Lower lobe of right lung (tissue), 2 donors: ENCODE data around the gene HOXA7. TPM values are rescaled to one million over a fixed set of nuclear protein-coding genes. Genes with fewer than 3 reads are reported as not detected.

ENCODE experiments used
- ATAC-seq, 2 donors: fragments of 200-7000 bp; cut with Tn5 transposase; one replicate each; pipeline ENCODE4 v1.9.1; 2020 to 2022; ENCODE audit warnings: mild to moderate bottlenecking in 2 of 2, moderate library complexity in 2 of 2
- DNase-seq: peaks from one replicate; pipeline ENCODE4 v3.0.0-alpha.2; 2020
- H3K27ac ChIP-seq: fragments of 200-600 bp; one replicate; pipeline ENCODE4 v1.8.0; 2022
- H3K27me3 ChIP-seq: fragments of 200-600 bp; one replicate; pipeline ENCODE4 v1.8.0; 2022; ENCODE audit warnings: low read depth
- H3K36me3 ChIP-seq: fragments of 200-600 bp; one replicate; pipeline ENCODE4 v1.8.0; 2022; ENCODE audit warnings: mild to moderate bottlenecking
- H3K4me1 ChIP-seq: fragments of 200-600 bp; one replicate; pipeline ENCODE4 v1.8.0; 2022
- H3K4me3 ChIP-seq: fragments of 200-600 bp; one replicate; pipeline ENCODE4 v1.8.0; 2022; ENCODE audit warnings: mild to moderate bottlenecking
- H3K9me3 ChIP-seq: fragments of 200-600 bp; one replicate; pipeline ENCODE4 v1.8.0; 2022
- intact Hi-C: fragments of 100-400 bp; cut with DNase I; formaldehyde crosslinking; loops from one replicate; pipeline ENCODE4 v1.11.0; 2022
- total RNA-seq: library from RNA; stranded (reverse); fragmentation: NEBNext Ultra II Directional; extraction: Animal tissue kit (Norgen Biotek cat#: 25700); gene quantifications from one replicate; pipeline ENCODE4 v1.2.1, GENCODE V29; 2021
- TF ChIP-seq, protein P1 (sequence below): fragments of 200-600 bp; IDR thresholded peaks from one replicate; pipeline ENCODE4 v1.8.0; 2022; ENCODE audit warnings: antibody characterized with exemption, mild to moderate bottlenecking
- donor health status: DM: no; HTN: yes; CAD: no; lungs with severe emphysema.

HOXA7 gene
- total RNA-seq, 1 donor from 2014 or later = 2.2 TPM

DNA sequence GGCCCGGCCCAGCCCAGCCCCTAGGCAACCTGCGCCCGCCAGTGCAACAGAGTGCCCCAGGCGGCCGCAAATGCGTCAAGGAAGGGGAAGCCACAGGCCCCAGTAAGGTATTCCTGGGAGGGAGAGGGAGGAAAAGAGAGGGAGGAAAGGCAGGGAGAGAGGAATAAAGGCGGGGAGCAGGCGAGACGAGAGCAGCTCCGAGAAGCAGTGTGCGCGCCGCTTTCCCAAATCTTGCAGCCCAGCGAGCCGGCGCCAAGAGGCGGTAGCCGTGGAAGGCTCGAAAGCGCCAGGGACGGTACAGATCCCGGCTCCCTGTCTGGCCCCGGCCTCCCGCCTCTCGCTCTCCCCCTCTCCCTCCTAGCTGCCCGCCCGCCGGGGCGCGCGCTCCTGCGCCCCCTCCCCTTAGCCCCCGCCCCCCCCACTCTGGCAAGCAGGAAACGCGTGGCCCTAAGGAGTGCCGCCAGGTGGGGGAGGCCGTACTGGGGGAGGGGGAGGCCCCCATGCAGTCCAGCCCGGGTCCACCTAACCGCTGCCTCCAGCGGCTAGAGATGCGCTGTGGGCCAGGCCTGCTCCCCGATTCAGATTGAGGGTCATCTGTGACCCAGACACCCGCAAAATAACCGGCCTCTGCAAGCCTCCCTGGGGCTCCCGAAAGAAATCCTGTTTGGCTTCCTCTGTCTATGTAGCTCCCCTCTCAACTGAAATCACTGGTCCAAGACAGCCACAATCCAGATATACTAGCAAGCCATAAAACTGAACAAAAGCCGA, 13.4 kb upstream of the HOXA7 start:
- Histone ChIP-seq H3K9me3 (no peaks in the 10 kb centered on the region), H3K27ac (no peak overlapping the region), H3K4me1 (peaks cover 54% of the 10 kb centered on the region), H3K36me3 (no peaks in the 10 kb centered on the region), H3K4me3 (no peak overlapping the region), H3K27me3 (peaks cover 100% of the 10 kb centered on the region)
- TF ChIP-seq, protein P1, sequence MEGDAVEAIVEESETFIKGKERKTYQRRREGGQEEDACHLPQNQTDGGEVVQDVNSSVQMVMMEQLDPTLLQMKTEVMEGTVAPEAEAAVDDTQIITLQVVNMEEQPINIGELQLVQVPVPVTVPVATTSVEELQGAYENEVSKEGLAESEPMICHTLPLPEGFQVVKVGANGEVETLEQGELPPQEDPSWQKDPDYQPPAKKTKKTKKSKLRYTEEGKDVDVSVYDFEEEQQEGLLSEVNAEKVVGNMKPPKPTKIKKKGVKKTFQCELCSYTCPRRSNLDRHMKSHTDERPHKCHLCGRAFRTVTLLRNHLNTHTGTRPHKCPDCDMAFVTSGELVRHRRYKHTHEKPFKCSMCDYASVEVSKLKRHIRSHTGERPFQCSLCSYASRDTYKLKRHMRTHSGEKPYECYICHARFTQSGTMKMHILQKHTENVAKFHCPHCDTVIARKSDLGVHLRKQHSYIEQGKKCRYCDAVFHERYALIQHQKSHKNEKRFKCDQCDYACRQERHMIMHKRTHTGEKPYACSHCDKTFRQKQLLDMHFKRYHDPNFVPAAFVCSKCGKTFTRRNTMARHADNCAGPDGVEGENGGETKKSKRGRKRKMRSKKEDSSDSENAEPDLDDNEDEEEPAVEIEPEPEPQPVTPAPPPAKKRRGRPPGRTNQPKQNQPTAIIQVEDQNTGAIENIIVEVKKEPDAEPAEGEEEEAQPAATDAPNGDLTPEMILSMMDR = no peak
- intact Hi-C loops = no loop called here
- DNase-seq = peak; percentile 39
- ATAC-seq = no peak

DNA sequence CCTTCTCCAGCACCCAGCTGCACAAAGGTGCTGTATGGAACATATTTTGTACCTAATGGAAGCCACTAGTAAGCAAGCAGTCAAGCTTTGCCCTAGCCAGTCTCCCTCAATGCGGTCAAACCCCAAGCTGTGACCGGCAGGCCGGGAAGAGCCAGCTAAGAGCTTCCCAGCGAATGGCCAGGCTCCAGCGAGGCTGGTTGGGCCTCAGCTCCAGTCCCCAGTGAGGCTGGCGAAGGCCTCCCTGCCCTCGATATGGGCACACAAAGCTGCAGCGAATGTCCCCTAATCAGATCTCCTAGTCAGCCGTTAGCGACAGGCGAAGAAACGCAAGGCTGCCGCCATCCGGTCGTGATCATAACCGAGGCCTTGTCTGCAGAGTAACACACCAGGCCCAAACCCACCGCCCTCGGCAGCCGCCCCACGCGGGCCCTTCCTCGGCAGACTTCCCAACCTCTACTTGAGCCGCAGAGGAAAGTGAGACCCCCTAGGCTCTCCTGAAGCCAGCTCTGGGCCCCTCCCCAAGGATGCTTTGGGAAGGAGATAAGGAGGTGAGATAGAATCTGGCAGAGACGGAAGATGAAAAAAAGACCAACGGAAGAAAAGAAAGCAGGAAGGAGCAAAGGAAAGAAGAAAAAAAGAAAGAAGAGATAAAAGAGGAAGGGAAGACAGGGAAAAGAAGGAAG, 11.9 kb upstream of the HOXA7 start:
- H3K27ac ChIP-seq = no peak overlapping the region
- DNase-seq = peak; percentile 42

DNA sequence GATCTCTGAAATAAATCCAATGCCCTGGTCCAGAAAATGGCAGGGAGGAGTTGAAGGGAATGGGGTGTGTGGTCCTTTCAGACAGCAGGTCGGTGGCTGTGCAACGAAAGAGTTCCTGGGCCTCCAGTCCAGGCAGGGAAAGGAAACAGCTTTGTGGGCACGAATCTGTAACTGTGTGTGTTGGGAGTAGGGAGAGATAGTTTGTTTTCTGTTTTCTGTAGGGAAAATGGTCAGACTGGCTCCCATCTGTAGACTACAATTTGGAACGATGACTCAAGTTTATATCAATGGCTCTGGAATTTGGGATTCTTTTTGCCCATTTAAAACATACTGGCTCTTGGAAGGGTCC, 11.4 kb upstream of the HOXA7 start:
- TF ChIP-seq, protein P1 = no peak
- no peak for DNase-seq
- Histone ChIP-seq H3K27me3 (peaks cover 100% of the 10 kb centered on the region), H3K36me3 (no peaks in the 10 kb centered on the region), H3K27ac (no peak overlapping the region), H3K4me3 (no peak overlapping the region), H3K4me1 (peaks cover 47% of the 10 kb centered on the region), H3K9me3 (no peaks in the 10 kb centered on the region)
- intact Hi-C loops = no loop called here
- no peak for ATAC-seq

More for the DNA sequence above, 11.9 kb upstream of the HOXA7 start:
- ATAC-seq = no peak
- TF ChIP-seq, protein P1 = no peak
- intact Hi-C loops = no loop called here
- Histone ChIP-seq H3K9me3 (no peaks in the 10 kb centered on the region), H3K27me3 (peaks cover 100% of the 10 kb centered on the region), H3K4me1 (peaks cover 52% of the 10 kb centered on the region), H3K4me3 (no peak overlapping the region), H3K36me3 (no peaks in the 10 kb centered on the region)

DNA sequence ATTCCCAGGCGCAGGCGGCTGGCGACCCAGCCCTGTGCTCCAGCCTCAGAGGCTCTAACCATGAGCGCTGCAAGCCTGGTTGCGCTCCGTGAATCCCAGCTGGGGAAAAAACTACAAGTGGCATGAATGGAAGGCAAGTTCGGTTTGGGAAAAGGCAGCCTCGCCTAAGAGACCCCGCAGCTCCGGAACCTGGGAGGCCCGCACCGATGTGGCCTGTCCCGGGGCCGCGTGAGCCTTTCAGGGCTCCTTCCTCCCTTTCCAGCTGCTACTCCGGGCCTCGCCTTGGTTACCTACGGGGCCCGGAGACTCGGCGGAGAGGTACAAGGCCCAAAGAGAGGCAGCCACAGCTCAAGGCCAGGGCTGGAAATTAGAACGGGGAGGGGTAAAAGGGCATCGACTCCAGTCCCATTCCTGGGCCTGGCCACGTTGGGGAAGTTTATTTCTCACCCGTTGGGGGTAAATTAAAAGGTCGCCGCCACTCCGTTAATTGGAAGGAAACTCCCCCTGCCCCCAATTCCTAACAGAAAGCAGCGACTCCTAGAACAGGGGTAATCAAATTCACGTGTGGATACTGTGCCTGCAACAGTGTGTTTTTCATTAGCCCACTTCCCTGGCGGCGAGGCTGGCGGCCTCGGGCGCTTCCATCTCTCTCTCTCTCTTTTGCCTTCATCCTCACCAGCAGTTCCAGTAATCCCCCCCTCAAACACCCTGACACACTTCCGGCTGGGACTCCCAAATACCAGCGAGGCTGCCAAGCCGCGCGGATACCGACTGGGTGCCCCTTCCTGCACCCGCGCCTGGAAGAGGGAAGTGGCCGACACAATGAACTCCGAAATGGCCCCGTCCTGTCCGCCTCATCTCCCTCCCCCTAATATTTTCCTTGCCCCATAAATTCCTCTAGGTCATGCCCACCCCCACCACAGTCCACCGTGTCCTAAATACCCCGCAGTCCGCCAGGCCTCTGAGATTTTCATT, 10.3 kb upstream of the HOXA7 start:
- H3K9me3 ChIP-seq = no peaks in the 10 kb centered on the region
- H3K4me3 ChIP-seq = peak overlapping the region; percentile 50
- H3K27me3 ChIP-seq = peaks cover 100% of the 10 kb centered on the region
- TF ChIP-seq, protein P1 = no peak
- no peak for ATAC-seq
- H3K4me1 ChIP-seq = peaks cover 36% of the 10 kb centered on the region
- intact Hi-C loops = no loop called here
- no peak overlapping the region for H3K27ac ChIP-seq
- peak; percentile 48 for DNase-seq
- no peaks in the 10 kb centered on the region for H3K36me3 ChIP-seq

DNA sequence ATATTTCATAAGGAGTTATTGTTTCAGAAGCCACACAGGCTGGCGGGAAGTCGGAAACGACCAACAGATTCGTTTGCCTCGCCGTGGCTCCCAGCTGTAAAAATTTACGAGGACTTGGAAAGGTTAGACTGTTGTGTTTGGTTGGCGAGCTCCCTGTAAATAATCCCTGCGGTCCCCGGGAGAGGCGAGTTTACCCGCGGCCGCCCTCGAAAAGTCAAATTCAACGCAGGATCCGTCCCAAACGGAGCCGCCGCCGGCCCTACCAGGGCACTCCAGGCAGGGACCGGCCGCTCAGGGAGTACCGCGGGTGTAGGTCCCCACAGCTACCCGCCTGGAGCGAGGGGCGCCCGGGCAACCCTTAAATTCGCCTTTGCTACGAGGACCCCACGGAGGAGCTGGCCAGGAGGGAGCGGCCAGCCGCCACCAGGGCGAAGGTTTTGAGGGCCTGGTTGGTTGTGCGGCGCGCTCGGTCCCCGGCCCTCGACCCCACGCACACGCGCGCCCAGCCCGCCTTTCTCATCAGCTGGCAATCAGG, 9.6 kb upstream of the HOXA7 start:
- intact Hi-C loops = no loop called here
- DNase-seq = peak; percentile 43

More for the DNA sequence above, 9.6 kb upstream of the HOXA7 start:
- H3K36me3 ChIP-seq = no peaks in the 10 kb centered on the region
- no peak overlapping the region for H3K27ac ChIP-seq
- H3K4me3 ChIP-seq = peak overlapping the region; percentile 50
- no peaks in the 10 kb centered on the region for H3K9me3 ChIP-seq
- peaks cover 42% of the 10 kb centered on the region for H3K4me1 ChIP-seq
- no peak for ATAC-seq
- H3K27me3 ChIP-seq = peaks cover 99% of the 10 kb centered on the region
- TF ChIP-seq, protein P1 = no peak
